Esophagus squamous epithelium (tissue), 5 donors: Measurements from ENCODE around the gene GCK. TPM values are rescaled to one million over a fixed set of nuclear protein-coding genes. Genes with fewer than 3 reads are reported as not detected.

Source experiments
- DNase-seq: peaks from one replicate; lab custom pipeline; 2025; lab: John Stamatoyannopoulos, UW
- H3K27ac ChIP-seq, 4 donors: fragments of 200-600 bp; sonication (generic); one replicate each; pipeline ENCODE4 v1.5.1; 2016 to 2019; ENCODE audit warnings: mild to moderate bottlenecking in 1 of 4
- H3K27me3 ChIP-seq, 4 donors: fragments of 200-600 bp; sonication (generic); 1 replicate in 3 of 4; 2 replicates in 1 of 4; pipeline versions ENCODE4 v1.5.1 to v1.6.0; 2017 to 2021; ENCODE audit warnings: antibody characterized with exemption in 1 of 4
- H3K36me3 ChIP-seq, 3 donors: fragments of 200-600 bp; sonication (generic); one replicate each; pipeline ENCODE4 v1.5.1; 2016 to 2019
- H3K4me1 ChIP-seq, 3 donors: fragments of 200-600 bp; sonication (generic); one replicate each; pipeline ENCODE4 v1.5.1; 2017 to 2019
- H3K4me3 ChIP-seq, 4 donors: fragments of 200-600 bp; sonication (generic); 1 replicate in 3 of 4; 2 replicates in 1 of 4; pipeline ENCODE4 v1.5.1; 2016 to 2019; ENCODE audit warnings: mild to moderate bottlenecking in 2 of 4, moderate library complexity in 1 of 4
- H3K9me3 ChIP-seq, 3 donors: fragments of 200-600 bp; sonication (generic); one replicate each; pipeline ENCODE4 v1.5.1; 2016 to 2019
- CTCF ChIP-seq, 6 experiments: fragments of 450-650 bp in 4 of 6; fragments of 200-600 bp in 2 of 6; sonication (generic) in 2 of 6; IDR thresholded peaks; one replicate each; pipeline ENCODE4 v1.5.1; 2016 to 2019; ENCODE audit warnings: antibody characterized with exemption in 6 of 6, mild to moderate bottlenecking in 4 of 6, moderate library complexity in 4 of 6
- POLR2A ChIP-seq, 4 donors: fragments of 450-650 bp; IDR thresholded peaks; one replicate each; pipeline ENCODE4 v1.6.1; 2017; ENCODE audit warnings: antibody characterized with exemption in 4 of 4, mild to moderate bottlenecking in 4 of 4, moderate library complexity in 3 of 4
- WGBS, 2 donors: methylation state at CpG; one replicate each; pipeline ENCODE4 v1.1.5; 2018; 5-methylcytosine and 5-hydroxymethylcytosine counted together
- intact Hi-C: fragments of 100-400 bp; cut with DNase I; formaldehyde crosslinking; loops from one replicate; pipeline ENCODE4 v1.15.0; 2022
- total RNA-seq, 4 donors: library from RNA; depleted of rRNA; stranded (reverse); fragments of >200 nt; gene quantifications; one replicate each; pipeline ENCODE4 v1.1.0, GENCODE V29; 2016
- donor health status: DM: yes; HTN: yes; CAD: no.

The GCK gene
- total RNA-seq, result under 1 TPM in 1 of 4 donors, not detected in 3; 0.38 TPM

- intact Hi-C loops, result no loop called here
- no CpG with 5 or more reads among the region's 11 CpGs for WGBS, 2 donors
- H3K4me3 ChIP-seq, result no peak within 1 kb of the TSS
- no peak for DNase-seq
- TF ChIP-seq CTCF (IDR thresholded peaks at IDR 0.05) (no peak), POLR2A (IDR thresholded peaks at IDR 0.05) (no peak)
- peaks cover 7 to 12% (median 8%) of the 10 kb centered on the region in 3 donors for H3K4me1 ChIP-seq
- H3K27ac ChIP-seq, result no peak within 1 kb of the TSS
- H3K27me3 ChIP-seq, result peaks cover 0 to 28% (median 0%) of the 10 kb centered on the region in 4 donors
- no peaks in the 10 kb centered on the region for H3K9me3 ChIP-seq
- no peaks in the 10 kb centered on the region for H3K36me3 ChIP-seq
Observed at GRCh38 chr7:44189286-44189992, at the start of gene GCK. Gene GCK, minus strand, starts transcription at chr7:44189439. Its CDS starts 486 bp downstream, at chr7:44188953.

DNA sequence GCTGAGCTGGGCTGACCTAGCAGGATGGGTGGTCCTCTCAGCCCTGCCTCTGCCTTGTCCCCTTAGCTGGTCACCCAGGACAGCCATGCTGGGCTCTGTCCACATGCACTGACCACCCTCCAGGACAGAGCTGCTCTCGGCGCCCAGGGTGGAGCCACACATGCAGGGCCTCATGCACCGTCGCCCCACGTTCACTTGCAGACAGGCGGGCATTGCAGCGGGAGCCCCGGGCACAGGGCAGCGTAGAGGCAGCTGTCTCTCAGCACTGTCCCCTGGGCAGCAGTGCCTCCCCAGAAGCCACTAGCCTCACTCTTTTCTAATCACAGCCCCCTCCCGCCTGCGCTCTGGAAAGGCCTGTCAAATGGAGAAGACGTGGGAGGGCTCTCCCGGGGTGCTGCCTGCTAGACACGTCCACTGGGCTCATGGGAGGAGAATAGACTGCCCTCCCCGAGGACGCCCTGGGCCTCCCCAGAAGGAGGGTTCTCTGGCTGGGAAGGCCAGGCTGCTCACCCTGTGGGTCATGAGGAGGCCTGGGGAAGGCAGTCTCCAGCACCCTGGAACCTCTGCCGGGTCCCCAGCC, 49.0 kb upstream of the GCK start:
- 80% methylated on average over 5 of the region's 17 CpGs; no CpG with 5 or more reads in 1 of the 2 donors for WGBS, 2 donors
- no peak overlapping the region for H3K27ac ChIP-seq
- intact Hi-C loops, result loop anchor here (10.0 kb wide), 1 partner anchor 327 kb away; no protein-coding TSS in a partner anchor
- no peaks in the 10 kb centered on the region for H3K9me3 ChIP-seq
- H3K36me3 ChIP-seq, result no peaks in the 10 kb centered on the region
- H3K27me3 ChIP-seq, result peaks cover 0 to 12% (median 0%) of the 10 kb centered on the region in 4 donors
- no peak overlapping the region for H3K4me3 ChIP-seq
- TF ChIP-seq CTCF (IDR thresholded peaks at IDR 0.05) (no peak), POLR2A (IDR thresholded peaks at IDR 0.05) (no peak)
- DNase-seq, result no peak
- H3K4me1 ChIP-seq, result peaks cover 5 to 10% (median 5%) of the 10 kb centered on the region in 3 donors

GRCh38 chr7:44237696-44238095, 48.5 kb upstream of the GCK start:
- Histone ChIP-seq H3K36me3 (no peaks in the 10 kb centered on the region), H3K27ac (no peak overlapping the region), H3K9me3 (no peaks in the 10 kb centered on the region), H3K27me3 (peaks cover 0 to 12% (median 0%) of the 10 kb centered on the region in 4 donors), H3K4me1 (peaks cover 5 to 10% (median 5%) of the 10 kb centered on the region in 3 donors), H3K4me3 (no peak overlapping the region)
- TF ChIP-seq CTCF (IDR thresholded peaks at IDR 0.05) (no peak), POLR2A (IDR thresholded peaks at IDR 0.05) (no peak)
- intact Hi-C loops, result loop anchor here (10.0 kb wide), 1 partner anchor 327 kb away; no protein-coding TSS in a partner anchor
- 67% methylated on average over 1 of the region's 10 CpGs; no CpG with 5 or more reads in 1 of the 2 donors for WGBS, 2 donors
- no peak for DNase-seq

GRCh38 chr7:44236333-44236728, 47.1 kb upstream of the GCK start:
- Histone ChIP-seq H3K4me1 (peaks cover 3 to 7% (median 4%) of the 10 kb centered on the region in 3 donors), H3K36me3 (no peaks in the 10 kb centered on the region), H3K27me3 (peaks cover 0 to 12% (median 0%) of the 10 kb centered on the region in 4 donors), H3K9me3 (no peaks in the 10 kb centered on the region), H3K27ac (no peak overlapping the region), H3K4me3 (no peak overlapping the region)
- DNase-seq, result no peak
- 66 to 74% methylated on average over 2 to 4 of the region's 4 CpGs for WGBS, 2 donors
- TF ChIP-seq POLR2A (IDR thresholded peaks at IDR 0.05) (no peak), CTCF (IDR thresholded peaks at IDR 0.05) (no peak)
- intact Hi-C loops, result loop anchor here (10.0 kb wide), 1 partner anchor 328 kb away; no protein-coding TSS in a partner anchor
